ENCODE measurements around the gene NOP14. TPM values are rescaled to one million over a fixed set of nuclear protein-coding genes. Genes with fewer than 3 reads are reported as not detected.

NOP14 gene
- total and polyA plus RNA-seq, 2 of the 8 experiments (the other 6 are each of a cell fraction or from before 2014, with no cell fraction given) = 8.6 to 45.3 TPM

DNA sequence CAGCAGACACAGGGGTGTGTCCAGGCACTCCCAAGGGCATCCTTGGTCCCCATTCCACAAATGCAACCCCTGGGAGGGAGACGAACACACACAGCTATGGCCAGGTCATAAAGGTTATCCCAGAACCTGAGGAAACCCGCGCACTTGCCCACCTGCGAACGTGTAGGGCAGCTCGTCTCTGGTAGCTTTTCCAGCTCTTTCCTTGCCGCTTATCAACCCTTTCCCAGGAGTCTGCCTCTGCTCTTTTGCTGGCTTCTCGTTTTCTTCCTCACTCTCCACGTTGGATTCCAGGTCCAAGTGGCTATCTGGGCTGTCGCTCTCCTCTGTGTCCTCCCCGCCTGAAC is 13.5 kb downstream of the NOP14 start:
- no peak for TF ChIP-seq SP2 (IDR thresholded peaks at IDR 0.05; ENCODE audit: low read length)
- TF ChIP-seq CREB1 (IDR thresholded peaks at IDR 0.05) = no peak
- TF ChIP-seq GTF2F1 (IDR thresholded peaks at IDR 0.05; ENCODE audit: borderline replicate concordance, low read depth, low read length) = no peak
- TF ChIP-seq RBBP5 (IDR thresholded peaks at IDR 0.05; ENCODE audit: borderline replicate concordance, low read depth, low read length) = no peak
- no peak for TF ChIP-seq EZH2 (IDR thresholded peaks at IDR 0.05; ENCODE audit: low read depth, low read length, severe bottlenecking)
- H2BK20ac ChIP-seq (ENCODE audit: low read length) = no peak overlapping the region
- H2BK5ac ChIP-seq (ENCODE audit: low read depth, low read length) = no peak overlapping the region
- no peak for DNase-seq (ENCODE audit: low read depth in 1 of 2, low spot score in 2 of 2)
- no peak overlapping the region for H3K4me2 ChIP-seq (ENCODE audit: insufficient read depth in 1 of 2, low read depth in 2 of 2, low read length in 2 of 2)
- H4K20me1 ChIP-seq (replicated peaks in 1 of 2; ENCODE audit: control insufficient read depth in 1 of 2, insufficient read depth in 2 of 2, low read length in 2 of 2) = peaks cover 3 to 16% of the 10 kb centered on the region in 2 experiments
- no peak overlapping the region for H3K9ac ChIP-seq (replicated peaks in 1 of 4; ENCODE audit: extremely low read depth in 1 of 4, low read depth in 3 of 4, low read length in 3 of 4)
- no peak overlapping the region for H2BK120ac ChIP-seq (replicated peaks; ENCODE audit: low read depth, low read length)
- H3K23ac ChIP-seq (ENCODE audit: insufficient read length) = no peak overlapping the region
- no peak overlapping the region for H3K56ac ChIP-seq (replicated peaks; ENCODE audit: insufficient read length, low read depth, low read length)
- H2AK5ac ChIP-seq (ENCODE audit: low read depth, low read length) = no peak overlapping the region
- H3K18ac ChIP-seq (ENCODE audit: extremely low read depth, low read length) = no peak overlapping the region
- ChIA-PET POLR2A (ENCODE audit: partially characterized antibody) (interaction anchor here (2.1 to 2.2 kb wide), 2 partner anchors 11 to 12 kb away, joined by 8 to 11 read pairs; no protein-coding TSS in a partner anchor), CTCF (ENCODE audit: partially characterized antibody) (interaction anchor here (1.2 to 1.9 kb wide), 7 partner anchors 12 to 209 kb away, joined by 3 to 9 read pairs (median 3); partner anchors contain the start of genes GRK4 and NOP14)
- no peaks in the 10 kb centered on the region for H3K79me2 ChIP-seq (ENCODE audit: control insufficient read depth in 1 of 2, insufficient read depth in 2 of 2, low read length in 2 of 2)
- no peak overlapping the region for H2BK15ac ChIP-seq (ENCODE audit: low read length)
- H2BK12ac ChIP-seq (ENCODE audit: low read depth, low read length) = no peak overlapping the region
- H4K5ac ChIP-seq (ENCODE audit: insufficient read length, low read depth, low read length) = no peak overlapping the region
- no peaks in the 10 kb centered on the region for H3K27me3 ChIP-seq (replicated peaks in 1 of 4; ENCODE audit: control insufficient read depth in 3 of 4, extremely low read depth in 1 of 4, insufficient read depth in 3 of 4, low read length in 3 of 4)
- 94% methylated on average over 10 of the region's 11 CpGs; no CpG with 5 or more reads in 1 of the 2 experiments for WGBS, 2 experiments (ENCODE audit: extremely low coverage in 1 of 2, insufficient coverage in 1 of 2, insufficient read length in 1 of 2, insufficient replicate concordance in 2 of 2, low coverage in 1 of 2, low lambda C conversion rate in 2 of 2, missing lambda C conversion rate in 1 of 2)
- no peak for FAIRE-seq
- H3K27ac ChIP-seq (ENCODE audit: low read depth, low read length) = no peak overlapping the region
- H3K79me1 ChIP-seq (ENCODE audit: low read depth, low read length) = no peaks in the 10 kb centered on the region
- no peak overlapping the region for H2AFZ ChIP-seq (ENCODE audit: low read length)
- no peak overlapping the region for H4K91ac ChIP-seq (replicated peaks; ENCODE audit: insufficient read length, low read length)
- no peaks in the 10 kb centered on the region for H3K4me1 ChIP-seq (replicated peaks in 1 of 4; ENCODE audit: control insufficient read depth in 3 of 4, insufficient read depth in 4 of 4, low read length in 3 of 4)
- no peaks in the 10 kb centered on the region for H3K23me2 ChIP-seq (ENCODE audit: low read depth, low read length)
- no peak overlapping the region for H3K14ac ChIP-seq (ENCODE audit: insufficient read length)
- H3K4ac ChIP-seq (replicated peaks; ENCODE audit: insufficient read length, low read depth, low read length) = no peak overlapping the region
- no peaks in the 10 kb centered on the region; a peak in 1 of 4 replicates for H3K9me3 ChIP-seq (ENCODE audit: insufficient read depth in 2 of 2, low read depth in 1 of 2, low read length in 1 of 2)
- no peak overlapping the region for H4K8ac ChIP-seq (ENCODE audit: extremely low read depth, insufficient read depth, low read length)
- H3K4me3 ChIP-seq (ENCODE audit: extremely low read depth in 1 of 4, insufficient read depth in 2 of 4, low read depth in 3 of 4, low read length in 4 of 4) = no peak overlapping the region
- H3K36me3 ChIP-seq (ENCODE audit: control insufficient read depth in 2 of 4, insufficient read depth in 4 of 4, low read length in 3 of 4) = peaks cover 61 to 86% (median 77%) of the 10 kb centered on the region in 4 experiments
